A549 (cell line): Measurements from ENCODE around the gene NMNAT2. TPM values are rescaled to one million over a fixed set of nuclear protein-coding genes. Genes with fewer than 3 reads are reported as not detected.
"Not testable (repeated sequence)": the region's sequence is repeated elsewhere in the genome, so short reads cannot be mapped to it uniquely, and the experiment has no call there.

ENCODE experiments used
- ATAC-seq, 2 experiments: fragments of 200-7000 bp in 1 of 2; fragments of >200 bp in 1 of 2; cut with Nextera tagmentation in 1 of 2; cut with Tn5 transposase in 1 of 2; 3 replicates each; pipeline versions ENCODE4 v1.8.0 to v1.9.1; 2018 to 2020; ENCODE audit warnings: mild to moderate bottlenecking in 1 of 2, moderate library complexity in 1 of 2
- CTCF ChIA-PET: fragments of 300-600 bp; sonication (Branson Sonifier 250); formaldehyde crosslinking; extraction: SDS; loops from one replicate; lab custom pipeline; 2021; ENCODE audit warnings: antibody characterized with exemption, inconsistent platforms; lab: Yijun Ruan, JAX
- POLR2A ChIA-PET: fragments of 350-600 bp; formaldehyde crosslinking; extraction: SDS; loops from one replicate; lab custom pipeline; 2021; ENCODE audit warnings: antibody characterized with exemption, inconsistent platforms; lab: Yijun Ruan, JAX
- DNase-seq, 2 experiments: peaks; one replicate each; pipeline versions ENCODE4 v3.0.0 to v3.0.0-alpha.2; 2011 to 2016; ENCODE audit warnings: low read depth in 1 of 2, low spot score in 1 of 2
- FAIRE-seq: peaks from 2 replicates; lab custom pipeline; 2011; peaks lifted over from hg19 to GRCh38; lab: Jason Lieb, UNC
- H3K27ac ChIP-seq, 2 experiments: fragments of >200 bp; sonication (Bioruptor Twin); formaldehyde crosslinking; 3 replicates each; pipeline ENCODE4 v1.5.1; 2016 to 2017
- H3K4me1 ChIP-seq: fragments of >200 bp; sonication (Bioruptor Twin); formaldehyde crosslinking; 3 replicates; pipeline ENCODE4 v1.6.1; 2016
- H3K4me2 ChIP-seq: fragments of >200 bp; sonication (Bioruptor Twin); formaldehyde crosslinking; 3 replicates; pipeline ENCODE4 v1.6.1; 2016
- H3K4me3 ChIP-seq: fragments of >200 bp; sonication (Bioruptor Twin); formaldehyde crosslinking; 3 replicates; pipeline ENCODE4 v1.5.1; 2016
- H3K9me3 ChIP-seq: fragments of >200 bp; sonication (Bioruptor Twin); formaldehyde crosslinking; 3 replicates; pipeline ENCODE4 v1.6.1; 2016
- BHLHE40 ChIP-seq: IDR thresholded peaks from 2 replicates; pipeline ENCODE4 v1.6.1; 2012; ENCODE audit warnings: low read depth, low read length, inconsistent platforms
- CEBPB ChIP-seq, 2 experiments: fragments of >200 bp in 1 of 2; sonication (Bioruptor Twin) in 1 of 2; formaldehyde crosslinking in 1 of 2; IDR thresholded peaks; 2 replicates each; pipeline ENCODE4 v1.6.1; 2012 to 2016
- CHD2 ChIP-seq: fragments of 150-350 bp; IDR thresholded peaks from 2 replicates; pipeline ENCODE4 v1.6.1; 2014; ENCODE audit warnings: low read length; ENCODE audit not compliant: partially characterized antibody
- CHD4 ChIP-seq: fragments of 200-600 bp; sonication (generic); IDR thresholded peaks from 2 replicates; pipeline ENCODE4 v1.6.1; 2016; ENCODE audit warnings: antibody characterized with exemption, mild to moderate bottlenecking, borderline replicate concordance
- CTCF ChIP-seq: fragments of >200 bp; sonication (Bioruptor Twin); formaldehyde crosslinking; IDR thresholded peaks from 3 replicates; pipeline ENCODE4 v1.5.1; 2016
- EHF ChIP-seq: fragments of 250-450 bp; sonication (Bioruptor Pico); IDR thresholded peaks from 2 replicates; pipeline ENCODE4 v1.5.0; 2020; ENCODE audit warnings: mild to moderate bottlenecking
- FOSB ChIP-seq: fragments of 250-450 bp; sonication (Bioruptor Pico); IDR thresholded peaks from 2 replicates; pipeline ENCODE4 v1.5.0; 2020; ENCODE audit warnings: mild to moderate bottlenecking, moderate library complexity
- GATA3 ChIP-seq: IDR thresholded peaks from 2 replicates; pipeline ENCODE4 v1.6.1; 2012; ENCODE audit warnings: borderline replicate concordance
- HDAC2 ChIP-seq: fragments of 200-600 bp; sonication (generic); IDR thresholded peaks from 2 replicates; pipeline ENCODE4 v1.6.1; 2016
- HES2 ChIP-seq: fragments of >200 bp; sonication (Bioruptor Twin); formaldehyde crosslinking; IDR thresholded peaks from 2 replicates; pipeline ENCODE4 v1.6.1; 2016
- HMGXB4 ChIP-seq: fragments of 250-450 bp; sonication (Bioruptor Pico); IDR thresholded peaks from 2 replicates; pipeline ENCODE4 v1.5.0; 2021; ENCODE audit warnings: mild to moderate bottlenecking, moderate library complexity, borderline replicate concordance
- HOXB5 ChIP-seq: fragments of 250-450 bp; sonication (Bioruptor Pico); IDR thresholded peaks from 2 replicates; pipeline ENCODE4 v1.5.0; 2020; ENCODE audit warnings: mild to moderate bottlenecking, moderate library complexity
- JUN ChIP-seq, 2 experiments: fragments of >200 bp; sonication (Bioruptor Twin); formaldehyde crosslinking; IDR thresholded peaks; 2 replicates in 1 of 2; 3 replicates in 1 of 2; pipeline ENCODE4 v1.6.1; 2016 to 2017
- JUNB ChIP-seq: fragments of >200 bp; sonication (Bioruptor Twin); formaldehyde crosslinking; IDR thresholded peaks from 2 replicates; pipeline ENCODE4 v1.6.1; 2016
- KDM1A ChIP-seq: fragments of 200-600 bp; sonication (generic); IDR thresholded peaks from 2 replicates; pipeline ENCODE4 v1.6.1; 2016; ENCODE audit warnings: low read depth, mild to moderate bottlenecking
- MAX ChIP-seq: IDR thresholded peaks from 2 replicates; pipeline ENCODE4 v1.6.1; 2012
- NPAS2 ChIP-seq: fragments of 250-450 bp; sonication (Bioruptor Pico); IDR thresholded peaks from 2 replicates; pipeline ENCODE4 v1.8.0; 2022; ENCODE audit warnings: mild to moderate bottlenecking, moderate library complexity, borderline replicate concordance
- PBX3 ChIP-seq: IDR thresholded peaks from 2 replicates; pipeline ENCODE4 v1.6.1; 2012
- POLR2A ChIP-seq: IDR thresholded peaks from 2 replicates; pipeline ENCODE4 v1.6.1; 2012; ENCODE audit warnings: mild to moderate bottlenecking, low read length
- RAD21 ChIP-seq, 2 experiments: fragments of >200 bp in 1 of 2; sonication (Bioruptor Twin) in 1 of 2; formaldehyde crosslinking in 1 of 2; IDR thresholded peaks in 1 of 2; conservative IDR thresholded peaks in 1 of 2; 2 replicates in 1 of 2; 3 replicates in 1 of 2; pipeline ENCODE4 v1.6.1; 2012 to 2018; ENCODE audit warnings: inconsistent platforms in 1 of 2
- RARB ChIP-seq: fragments of 250-450 bp; sonication (Bioruptor Pico); IDR thresholded peaks from 2 replicates; pipeline ENCODE4 v1.8.0; 2021; ENCODE audit warnings: mild to moderate bottlenecking, moderate library complexity
- REST ChIP-seq: fragments of 200-600 bp; sonication (generic); IDR thresholded peaks from 2 replicates; pipeline ENCODE4 v1.6.1; 2016; ENCODE audit warnings: antibody characterized with exemption, mild to moderate bottlenecking, moderate library complexity
- RNF2 ChIP-seq: fragments of 200-600 bp; sonication (generic); IDR thresholded peaks from 2 replicates; pipeline ENCODE4 v1.6.1; 2016; ENCODE audit warnings: low read depth, mild to moderate bottlenecking, antibody characterized with exemption, moderate library complexity, borderline replicate concordance
- SREBF2 ChIP-seq: fragments of 450-650 bp; IDR thresholded peaks from 2 replicates; pipeline ENCODE4 v1.6.1; 2014; ENCODE audit warnings: mild to moderate bottlenecking, moderate library complexity
- TP53 ChIP-seq: fragments of 250-450 bp; sonication (Bioruptor Pico); IDR thresholded peaks from 2 replicates; pipeline ENCODE4 v1.5.0; 2021; ENCODE audit warnings: mild to moderate bottlenecking, moderate library complexity
- ZC3H11A ChIP-seq: fragments of 450-650 bp; IDR thresholded peaks from 2 replicates; pipeline ENCODE4 v1.6.1; 2014; ENCODE audit warnings: antibody characterized with exemption, mild to moderate bottlenecking
- WGBS: methylation state at CpG from one replicate; pipeline ENCODE4 v1.1.6; 2017; ENCODE audit errors: missing lambda C conversion rate; 5-methylcytosine and 5-hydroxymethylcytosine counted together
- polyA plus RNA-seq, 4 experiments: library from polyadenylated mRNA; depleted of rRNA in 3 of 4; stranded (reverse); fragments of >200 nt; fragmentation: RNase III in 1 of 4; extraction: RNeasy Plus Mini Kit Qiagen cat#74134 plus additional on column Dnase treatment in 1 of 4; gene quantifications; 2 replicates in 3 of 4; 3 replicates in 1 of 4; pipeline ENCODE4 v1.2.3, GENCODE V29; 2011 to 2017

The NMNAT2 gene
- polyA plus RNA-seq, 2 of the 4 experiments (the other 2 are of a cell fraction): 0.16 to 0.63 TPM

- no peak for TF ChIP-seq CHD2
- TF ChIP-seq RARB (CRISPR knock-in tag): no peak
- no peak for TF ChIP-seq ZC3H11A
- TF ChIP-seq REST: no peak
- TF ChIP-seq CHD4: no peak
- no peak for TF ChIP-seq EHF (CRISPR knock-in tag)
- no peak for TF ChIP-seq MAX
- TF ChIP-seq KDM1A: no peak
- TF ChIP-seq RAD21 (conservative IDR thresholded peaks at IDR 0.05 in 1 of 2, IDR thresholded peaks at IDR 0.05 in 1 of 2): no peak
- no peak for TF ChIP-seq PBX3
- TF ChIP-seq, all 56 proteins: peak for 0
- H3K4me2 ChIP-seq: no peak overlapping the region
- H3K27ac ChIP-seq: no peak overlapping the region
- DNase-seq (no peak), ATAC-seq (no peak), FAIRE-seq (no peak)
- WGBS: 81% methylated on average over 3 of the region's 3 CpGs
- no peak overlapping the region for H3K4me3 ChIP-seq
- no peaks in the 10 kb centered on the region for H3K9me3 ChIP-seq
- ChIA-PET POLR2A (no interaction called here), CTCF (interaction anchor here (1.6 kb wide), 2 partner anchors 44 to 348 kb away, joined by 4 to 5 read pairs; no protein-coding TSS in a partner anchor)
- peaks cover 28% of the 10 kb centered on the region for H3K4me1 ChIP-seq
Observed at GRCh38 chr1:183274836-183275235, 143.3 kb downstream of the NMNAT2 start.

- CTCF ChIA-PET, DNase-seq: not testable (repeated sequence)
- H3K4me1 ChIP-seq: peaks cover 28% of the 10 kb centered on the region
Observed at GRCh38 chr1:183273984-183274383, 144.2 kb downstream of the NMNAT2 start.

GRCh38 chr1:183273300-183273699 lies 144.9 kb downstream of the NMNAT2 start:
- ATAC-seq (no peak; a peak in 2 of 6 replicates), FAIRE-seq (no peak)
- H3K9me3 ChIP-seq: no peaks in the 10 kb centered on the region
- peak overlapping the region in 1 of 2 experiments; percentile 5; a peak in 2 of 6 replicates for H3K27ac ChIP-seq
- WGBS: 78% methylated on average over 5 of the region's 5 CpGs
- CTCF ChIA-PET: interaction anchor here (7.4 kb wide), 1 partner anchor 7 kb away, joined by 71 read pairs; no protein-coding TSS in a partner anchor
- POLR2A ChIA-PET: no interaction called here
- peaks cover 28% of the 10 kb centered on the region for H3K4me1 ChIP-seq
- H3K4me3 ChIP-seq: no peak overlapping the region
- TF ChIP-seq HOXB5 (no peak), FOSB (CRISPR knock-in tag) (no peak), RNF2 (no peak), CHD2 (no peak), TP53 (CRISPR knock-in tag) (no peak), HES2 (no peak), JUNB (no peak), BHLHE40 (no peak), CTCF (no peak), KDM1A (no peak), HMGXB4 (no peak), CEBPB (IDR thresholded peaks at IDR 0.05) (no peak), SREBF2 (no peak), GATA3 (no peak), POLR2A (no peak), MAX (no peak), NPAS2 (CRISPR knock-in tag) (no peak), JUN (IDR thresholded peaks at IDR 0.05) (no peak), CHD4 (no peak), HDAC2 (no peak)
- TF ChIP-seq, all 56 proteins: peak for 0
- no peak overlapping the region for H3K4me2 ChIP-seq
- no peak for DNase-seq

More at GRCh38 chr1:183273984-183274383, 144.2 kb downstream of the NMNAT2 start:
- FAIRE-seq, ATAC-seq, H3K4me3 ChIP-seq, POLR2A ChIA-PET, H3K4me2 ChIP-seq, H3K27ac ChIP-seq, H3K9me3 ChIP-seq: not testable (repeated sequence)
- WGBS: 95% methylated on average over 4 of the region's 4 CpGs
